Measurements from ENCODE around the gene OXT.
A peak's percentile ranks its signal among the peaks of the same experiment; 100 is the strongest.

Gene OXT

GRCh38 chr20:3084283-3084985 lies 13.0 kb downstream of the OXT start, which contains the start of gene AVP:
TSS of gene AVP (minus strand) at chr20:3084724. CDS start at chr20:3084674, 50 bp downstream.
- H3K27ac ChIP-seq (ENCODE audit: extremely low read depth, low read depth, low read length), result no peak within 1 kb of the TSS
- ChIA-PET POLR2A (no interaction called here), CTCF (no interaction called here)
- no peaks in the 10 kb centered on the region for H3K9me3 ChIP-seq (ENCODE audit: control insufficient read depth, insufficient read depth, low read depth, low read length)
- H3K36me3 ChIP-seq (ENCODE audit: control insufficient read depth in 2 of 2, insufficient read depth in 1 of 2, low read length in 2 of 2), result no peaks in the 10 kb centered on the region
- TF ChIP-seq ZNF837 (tag by site-specific recombination; IDR thresholded peaks at IDR 0.05), result no peak
- no peak for TF ChIP-seq ZNF155 (tag by site-specific recombination; IDR thresholded peaks at IDR 0.05)
- TF ChIP-seq GFI1B (tag by site-specific recombination; IDR thresholded peaks at IDR 0.05), result no peak
- no peak for TF ChIP-seq ZNF37A (tag by site-specific recombination; IDR thresholded peaks at IDR 0.05)
- peak; percentile 40 for TF ChIP-seq GLIS1 (tag by site-specific recombination; IDR thresholded peaks at IDR 0.05)
- TF ChIP-seq ZIC2 (tag by site-specific recombination; IDR thresholded peaks at IDR 0.05), result peak; percentile 59
- TF ChIP-seq SALL2 (tag by site-specific recombination; IDR thresholded peaks at IDR 0.05; ENCODE audit: borderline replicate concordance), result no peak
- no peak for TF ChIP-seq ZNF654 (tag by site-specific recombination; IDR thresholded peaks at IDR 0.05; ENCODE audit: low read depth)
- TF ChIP-seq ZNF707 (tag by site-specific recombination; IDR thresholded peaks at IDR 0.05), result no peak
- no peak for TF ChIP-seq ZNF112 (tag by site-specific recombination; IDR thresholded peaks at IDR 0.05)
- no peak for TF ChIP-seq ZNF529 (tag by site-specific recombination; IDR thresholded peaks at IDR 0.05; ENCODE audit: insufficient replicate concordance)
- H3K4me3 ChIP-seq (ENCODE audit: low read depth, low read length), result no peak within 1 kb of the TSS
- H3K4me1 ChIP-seq (ENCODE audit: control insufficient read depth, insufficient read depth, low read length), result no peaks in the 10 kb centered on the region

DNA sequence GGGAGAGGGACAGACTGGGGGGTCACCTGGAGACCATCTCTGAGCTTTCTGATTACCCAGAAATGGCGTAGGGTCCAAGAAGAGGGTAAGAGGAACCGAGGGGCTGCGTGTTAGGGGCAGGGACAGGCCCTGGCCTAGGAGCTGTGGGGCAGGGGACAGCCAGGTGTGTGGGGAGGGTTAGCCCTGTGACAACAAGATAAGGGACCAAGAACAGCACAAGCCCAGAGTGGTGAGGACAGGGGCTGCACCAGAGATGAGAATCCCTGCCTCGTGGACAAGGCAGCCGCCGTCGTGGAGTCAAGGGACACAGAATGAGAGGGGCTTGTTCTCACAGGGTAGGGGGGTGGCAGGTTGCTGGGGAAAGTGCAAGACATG lies 13.6 kb downstream of the OXT start:
- Histone ChIP-seq H3K4me3 (ENCODE audit: low read depth, low read length) (no peak overlapping the region), H3K4me1 (ENCODE audit: control insufficient read depth, insufficient read depth, low read length) (no peaks in the 10 kb centered on the region), H3K9me3 (ENCODE audit: control insufficient read depth, insufficient read depth, low read depth, low read length) (no peaks in the 10 kb centered on the region), H3K27ac (ENCODE audit: extremely low read depth, low read depth, low read length) (no peak overlapping the region), H3K36me3 (ENCODE audit: control insufficient read depth in 2 of 2, insufficient read depth in 1 of 2, low read length in 2 of 2) (no peaks in the 10 kb centered on the region)
- CTCF ChIA-PET, result no interaction called here
- POLR2A ChIA-PET, result no interaction called here
- TF ChIP-seq REPIN1 (tag by site-specific recombination; IDR thresholded peaks at IDR 0.05; ENCODE audit: low read depth), result no peak
- no peak for TF ChIP-seq ZNF610 (tag by site-specific recombination; IDR thresholded peaks at IDR 0.05; ENCODE audit: borderline replicate concordance)
- TF ChIP-seq, protein P1, sequence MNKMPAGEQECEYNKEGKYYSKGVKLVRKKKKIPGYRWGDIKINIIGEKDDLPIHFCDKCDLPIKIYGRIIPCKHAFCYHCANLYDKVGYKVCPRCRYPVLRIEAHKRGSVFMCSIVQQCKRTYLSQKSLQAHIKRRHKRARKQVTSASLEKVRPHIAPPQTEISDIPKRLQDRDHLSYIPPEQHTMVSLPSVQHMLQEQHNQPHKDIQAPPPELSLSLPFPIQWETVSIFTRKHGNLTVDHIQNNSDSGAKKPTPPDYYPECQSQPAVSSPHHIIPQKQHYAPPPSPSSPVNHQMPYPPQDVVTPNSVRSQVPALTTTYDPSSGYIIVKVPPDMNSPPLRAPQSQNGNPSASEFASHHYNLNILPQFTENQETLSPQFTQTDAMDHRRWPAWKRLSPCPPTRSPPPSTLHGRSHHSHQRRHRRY (tag by site-specific recombination; IDR thresholded peaks at IDR 0.05), result no peak
- no peak for TF ChIP-seq ZBTB10 (tag by site-specific recombination; IDR thresholded peaks at IDR 0.05)
- TF ChIP-seq, protein P2, sequence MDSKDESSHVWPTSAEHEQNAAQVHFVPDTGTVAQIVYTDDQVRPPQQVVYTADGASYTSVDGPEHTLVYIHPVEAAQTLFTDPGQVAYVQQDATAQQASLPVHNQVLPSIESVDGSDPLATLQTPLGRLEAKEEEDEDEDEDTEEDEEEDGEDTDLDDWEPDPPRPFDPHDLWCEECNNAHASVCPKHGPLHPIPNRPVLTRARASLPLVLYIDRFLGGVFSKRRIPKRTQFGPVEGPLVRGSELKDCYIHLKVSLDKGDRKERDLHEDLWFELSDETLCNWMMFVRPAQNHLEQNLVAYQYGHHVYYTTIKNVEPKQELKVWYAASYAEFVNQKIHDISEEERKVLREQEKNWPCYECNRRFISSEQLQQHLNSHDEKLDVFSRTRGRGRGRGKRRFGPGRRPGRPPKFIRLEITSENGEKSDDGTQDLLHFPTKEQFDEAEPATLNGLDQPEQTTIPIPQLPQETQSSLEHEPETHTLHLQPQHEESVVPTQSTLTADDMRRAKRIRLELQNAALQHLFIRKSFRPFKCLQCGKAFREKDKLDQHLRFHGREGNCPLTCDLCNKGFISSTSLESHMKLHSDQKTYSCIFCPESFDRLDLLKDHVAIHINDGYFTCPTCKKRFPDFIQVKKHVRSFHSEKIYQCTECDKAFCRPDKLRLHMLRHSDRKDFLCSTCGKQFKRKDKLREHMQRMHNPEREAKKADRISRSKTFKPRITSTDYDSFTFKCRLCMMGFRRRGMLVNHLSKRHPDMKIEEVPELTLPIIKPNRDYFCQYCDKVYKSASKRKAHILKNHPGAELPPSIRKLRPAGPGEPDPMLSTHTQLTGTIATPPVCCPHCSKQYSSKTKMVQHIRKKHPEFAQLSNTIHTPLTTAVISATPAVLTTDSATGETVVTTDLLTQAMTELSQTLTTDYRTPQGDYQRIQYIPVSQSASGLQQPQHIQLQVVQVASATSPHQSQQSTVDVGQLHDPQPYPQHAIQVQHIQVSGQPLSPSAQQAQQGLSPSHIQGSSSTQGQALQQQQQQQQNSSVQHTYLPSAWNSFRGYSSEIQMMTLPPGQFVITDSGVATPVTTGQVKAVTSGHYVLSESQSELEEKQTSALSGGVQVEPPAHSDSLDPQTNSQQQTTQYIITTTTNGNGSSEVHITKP (tag by site-specific recombination; IDR thresholded peaks at IDR 0.05), result no peak
- TF ChIP-seq ZBTB20 (tag by site-specific recombination; IDR thresholded peaks at IDR 0.05), result no peak
- no peak for TF ChIP-seq ZNF701 (tag by site-specific recombination; IDR thresholded peaks at IDR 0.05)
- no peak for TF ChIP-seq ZNF391 (tag by site-specific recombination; IDR thresholded peaks at IDR 0.05; ENCODE audit: borderline replicate concordance, low read depth)
- TF ChIP-seq ZNF76 (tag by site-specific recombination; IDR thresholded peaks at IDR 0.05; ENCODE audit: borderline replicate concordance, low read depth), result no peak
- TF ChIP-seq ZNF18 (tag by site-specific recombination; IDR thresholded peaks at IDR 0.05), result no peak
- no peak for TF ChIP-seq ZNF423 (tag by site-specific recombination; IDR thresholded peaks at IDR 0.05)
- TF ChIP-seq ZNF48 (tag by site-specific recombination; IDR thresholded peaks at IDR 0.05), result no peak
